ENCODE data around the gene AXIN1. TPM values are rescaled to one million over a fixed set of nuclear protein-coding genes. Genes with fewer than 3 reads are reported as not detected.
A peak's percentile ranks its signal among the peaks of the same experiment; 100 is the strongest.
"Not testable (repeated sequence)": the region's sequence is repeated elsewhere in the genome, so short reads cannot be mapped to it uniquely, and the experiment has no call there.

Gene AXIN1
- total RNA-seq, 2 experiments from 2014 or later: 22.3 to 25.7 TPM

- H3K27ac Mint-ChIP-seq: no peak overlapping the region
- CTCF ChIA-PET: no interaction called here
- peaks cover 5% of the 10 kb centered on the region for H3K4me1 Mint-ChIP-seq
- no peak for DNase-seq
- no peaks in the 10 kb centered on the region for H3K27me3 Mint-ChIP-seq
- peaks cover 2% of the 10 kb centered on the region for H3K9me3 Mint-ChIP-seq (ENCODE audit: low read depth)
- H3K4me3 Mint-ChIP-seq: no peak overlapping the region
- ATAC-seq: no peak
- no peaks in the 10 kb centered on the region for H3K36me3 Mint-ChIP-seq
Observed at GRCh38 chr16:263182-263774, 89.2 kb downstream of the AXIN1 start.

- DNase-seq (no peak), ATAC-seq (no peak)
- Mint-ChIP-seq H3K4me3 (no peak overlapping the region), H3K27ac (no peak overlapping the region), H3K9me3 (ENCODE audit: low read depth) (no peaks in the 10 kb centered on the region), H3K4me1 (peaks cover 5% of the 10 kb centered on the region), H3K36me3 (no peaks in the 10 kb centered on the region), H3K27me3 (no peaks in the 10 kb centered on the region)
- CTCF ChIA-PET: no interaction called here
Observed at GRCh38 chr16:262121-262745, 90.3 kb downstream of the AXIN1 start.

GRCh38 chr16:261031-261691, 91.4 kb downstream of the AXIN1 start:
- Mint-ChIP-seq H3K9me3 (ENCODE audit: low read depth) (no peaks in the 10 kb centered on the region), H3K27me3 (no peaks in the 10 kb centered on the region), H3K36me3 (no peaks in the 10 kb centered on the region), H3K27ac (no peak overlapping the region), H3K4me3 (no peak overlapping the region), H3K4me1 (peaks cover 5% of the 10 kb centered on the region)
- DNase-seq (no peak), ATAC-seq (no peak)
- CTCF ChIA-PET: no interaction called here

- DNase-seq: no peak
- Mint-ChIP-seq H3K4me1 (peaks cover 5% of the 10 kb centered on the region), H3K9me3 (ENCODE audit: low read depth) (no peaks in the 10 kb centered on the region), H3K4me3 (no peak overlapping the region), H3K27me3 (no peaks in the 10 kb centered on the region), H3K36me3 (no peaks in the 10 kb centered on the region), H3K27ac (no peak overlapping the region)
- ATAC-seq: no peak
- CTCF ChIA-PET: no interaction called here
Observed at GRCh38 chr16:260326-260725, 92.2 kb downstream of the AXIN1 start.

- ATAC-seq: no peak
- Mint-ChIP-seq H3K4me3 (no peak overlapping the region), H3K36me3 (no peaks in the 10 kb centered on the region), H3K4me1 (peaks cover 5% of the 10 kb centered on the region), H3K27ac (no peak overlapping the region), H3K9me3 (ENCODE audit: low read depth) (no peaks in the 10 kb centered on the region), H3K27me3 (no peaks in the 10 kb centered on the region)
- CTCF ChIA-PET: no interaction called here
- DNase-seq: no peak
Observed at GRCh38 chr16:259814-260253, 92.7 kb downstream of the AXIN1 start.

- CTCF ChIA-PET: no interaction called here
- Mint-ChIP-seq H3K4me1 (peaks cover 6% of the 10 kb centered on the region), H3K27ac (no peak overlapping the region), H3K36me3 (no peaks in the 10 kb centered on the region), H3K27me3 (no peaks in the 10 kb centered on the region), H3K4me3 (no peak overlapping the region), H3K9me3 (ENCODE audit: low read depth) (no peaks in the 10 kb centered on the region)
- ATAC-seq (no peak), DNase-seq (no peak)
Observed at GRCh38 chr16:259226-259625, 93.3 kb downstream of the AXIN1 start.

- ATAC-seq; H3K4me3 Mint-ChIP-seq; CTCF ChIA-PET; H3K9me3 Mint-ChIP-seq (ENCODE audit: low read depth); H3K27ac Mint-ChIP-seq; H3K36me3 Mint-ChIP-seq; DNase-seq; H3K27me3 Mint-ChIP-seq: not testable (repeated sequence)
- H3K4me1 Mint-ChIP-seq: peaks cover 14% of the 10 kb centered on the region
Observed at GRCh38 chr16:258091-258490, 94.4 kb downstream of the AXIN1 start.

- no peaks in the 10 kb centered on the region for H3K27me3 Mint-ChIP-seq
- CTCF ChIA-PET: interaction anchor here (1.0 to 3.2 kb wide), 3 partner anchors 10 to 148 kb away, joined by 3 to 12 read pairs (median 3); partner anchors contain the start of gene FAM234A
- H3K36me3 Mint-ChIP-seq: no peaks in the 10 kb centered on the region
- H3K4me3 Mint-ChIP-seq: no peak overlapping the region
- DNase-seq (no peak), ATAC-seq (no peak)
- peaks cover 23% of the 10 kb centered on the region for H3K4me1 Mint-ChIP-seq
- no peaks in the 10 kb centered on the region for H3K9me3 Mint-ChIP-seq (ENCODE audit: low read depth)
- no peak overlapping the region for H3K27ac Mint-ChIP-seq
Observed at GRCh38 chr16:255183-255582, 97.3 kb downstream of the AXIN1 start.

GRCh38 chr16:254461-254860, 98.1 kb downstream of the AXIN1 start:
- Mint-ChIP-seq H3K36me3 (no peaks in the 10 kb centered on the region), H3K27ac (no peak overlapping the region), H3K4me3 (no peak overlapping the region), H3K9me3 (ENCODE audit: low read depth) (no peaks in the 10 kb centered on the region), H3K4me1 (peaks cover 23% of the 10 kb centered on the region), H3K27me3 (no peaks in the 10 kb centered on the region)
- ATAC-seq (no peak), DNase-seq (no peak)
- CTCF ChIA-PET: interaction anchor here (3.2 kb wide), 1 partner anchor 19 kb away, joined by 12 read pairs; the partner anchor contains the start of gene FAM234A

GRCh38 chr16:253833-254232, 98.7 kb downstream of the AXIN1 start:
- Mint-ChIP-seq H3K9me3 (ENCODE audit: low read depth) (no peaks in the 10 kb centered on the region), H3K27ac (no peak overlapping the region), H3K4me3 (no peak overlapping the region), H3K4me1 (peaks cover 18% of the 10 kb centered on the region), H3K27me3 (no peaks in the 10 kb centered on the region), H3K36me3 (no peaks in the 10 kb centered on the region)
- CTCF ChIA-PET: interaction anchor here (3.2 kb wide), 1 partner anchor 19 kb away, joined by 12 read pairs; the partner anchor contains the start of gene FAM234A
- DNase-seq (no peak), ATAC-seq (no peak)

GRCh38 chr16:252366-253337, 99.9 kb downstream of the AXIN1 start:
- peak; percentile 51 for DNase-seq
- CTCF ChIA-PET: interaction anchor here (0.8 to 3.2 kb wide), 3 partner anchors 18 to 110 kb away, joined by 3 to 12 read pairs (median 3); partner anchors contain the start of gene FAM234A
- H3K4me3 Mint-ChIP-seq: peak overlapping the region; percentile 51
- H3K27ac Mint-ChIP-seq: peak overlapping the region; percentile 77
- ATAC-seq: peak; percentile 77
- no peaks in the 10 kb centered on the region for H3K36me3 Mint-ChIP-seq
- H3K27me3 Mint-ChIP-seq: no peaks in the 10 kb centered on the region
- H3K4me1 Mint-ChIP-seq: peaks cover 18% of the 10 kb centered on the region
- H3K9me3 Mint-ChIP-seq (ENCODE audit: low read depth): no peaks in the 10 kb centered on the region

GRCh38 chr16:249431-249830, 103.1 kb downstream of the AXIN1 start:
- Mint-ChIP-seq H3K9me3 (ENCODE audit: low read depth) (no peaks in the 10 kb centered on the region), H3K4me1 (peaks cover 18% of the 10 kb centered on the region), H3K36me3 (no peaks in the 10 kb centered on the region), H3K4me3 (no peak overlapping the region), H3K27me3 (no peaks in the 10 kb centered on the region), H3K27ac (no peak overlapping the region)
- CTCF ChIA-PET: no interaction called here
- DNase-seq (no peak), ATAC-seq (no peak)

- H3K27ac Mint-ChIP-seq: no peak overlapping the region
- H3K4me1 Mint-ChIP-seq: peaks cover 1% of the 10 kb centered on the region
- no peak overlapping the region for H3K4me3 Mint-ChIP-seq
- CTCF ChIA-PET: no interaction called here
- DNase-seq (no peak), ATAC-seq (no peak)
- no peaks in the 10 kb centered on the region for H3K36me3 Mint-ChIP-seq
- H3K27me3 Mint-ChIP-seq: no peaks in the 10 kb centered on the region
- H3K9me3 Mint-ChIP-seq (ENCODE audit: low read depth): no peaks in the 10 kb centered on the region
Observed at GRCh38 chr16:247027-247426, 105.5 kb downstream of the AXIN1 start.
